B cell (primary cell): ENCODE measurements around the gene EPHB1. TPM values are rescaled to one million over a fixed set of nuclear protein-coding genes. Genes with fewer than 3 reads are reported as not detected.

ENCODE experiments used
- ATAC-seq: fragments of 200-7000 bp; cut with Tn5 transposase; one replicate; pipeline ENCODE4 v1.10.0; 2021; ENCODE audit warnings: low read depth, mild to moderate bottlenecking, moderate number of reproducible peaks, moderate library complexity
- CTCF ChIA-PET: fragments of 350-600 bp; sonication (Branson Sonifier 250); formaldehyde crosslinking; loops from one replicate; lab custom pipeline; 2021; ENCODE audit warnings: antibody characterized with exemption, inconsistent platforms; lab: Charles Lee
- POLR2A ChIA-PET: fragments of 350-600 bp; sonication (Branson Sonifier 250); formaldehyde crosslinking; loops from one replicate; lab custom pipeline; 2021; ENCODE audit warnings: antibody characterized with exemption; lab: Charles Lee
- DNase-seq: peaks from one replicate; pipeline ENCODE4 v3.0.0; 2013
- H2AFZ ChIP-seq: 2 replicates; pipeline ENCODE4 v1.6.1; 2012; ENCODE audit warnings: mild to moderate bottlenecking, low read depth, low read length; ENCODE audit not compliant: insufficient read depth, poor library complexity, severe bottlenecking
- H3K27ac ChIP-seq, 2 donors: 1 replicate in 1 of 2; 2 replicates in 1 of 2; pipeline ENCODE4 v1.5.1; 2012 to 2013; ENCODE audit warnings: low read length in 2 of 2, mild to moderate bottlenecking in 2 of 2, moderate library complexity in 1 of 2
- H3K27me3 ChIP-seq, 4 experiments: fragments of 200-600 bp in 1 of 4; sonication (generic) in 1 of 4; replicated peaks in 1 of 4; 1 replicate in 2 of 4; 2 replicates in 2 of 4; pipeline versions ENCODE4 v1.6.1 to v1.7.0; 2013 to 2016; ENCODE audit warnings: low read length in 3 of 4, mild to moderate bottlenecking in 2 of 4, mixed read lengths in 1 of 4, moderate library complexity in 1 of 4; ENCODE audit not compliant: insufficient read depth in 4 of 4, control insufficient read depth in 3 of 4; ENCODE audit errors: control extremely low read depth in 1 of 4
- H3K36me3 ChIP-seq, 2 experiments: replicated peaks in 1 of 2; 1 replicate in 1 of 2; 2 replicates in 1 of 2; pipeline versions ENCODE4 v1.6.1 to v1.7.1; 2013; ENCODE audit warnings: low read length in 1 of 2; ENCODE audit not compliant: insufficient read depth in 2 of 2, control insufficient read depth in 1 of 2; ENCODE audit errors: control extremely low read depth in 1 of 2, extremely low read depth in 1 of 2
- H3K4me1 ChIP-seq, 2 donors: fragments of 200-600 bp in 1 of 2; sonication (generic) in 1 of 2; 1 replicate in 1 of 2; 2 replicates in 1 of 2; pipeline versions ENCODE4 v1.5.1 to v1.6.1; 2013 to 2017; ENCODE audit warnings: low read length in 2 of 2; ENCODE audit not compliant: control insufficient read depth in 2 of 2, insufficient read depth in 2 of 2
- H3K4me2 ChIP-seq: replicated peaks from 2 replicates; pipeline ENCODE3; 2012; ENCODE audit warnings: mild to moderate bottlenecking, low read depth, low read length; ENCODE audit not compliant: poor library complexity, severe bottlenecking
- H3K4me3 ChIP-seq, 5 experiments: fragments of 200-600 bp in 1 of 5; sonication (generic) in 1 of 5; 1 replicate in 3 of 5; 2 replicates in 2 of 5; pipeline versions ENCODE4 v1.5.1 to v1.7.0; 2011 to 2016; ENCODE audit warnings: low read length in 4 of 5, mild to moderate bottlenecking in 4 of 5, low read depth in 2 of 5, control low read depth in 1 of 5, moderate library complexity in 1 of 5; ENCODE audit not compliant: insufficient read depth in 1 of 5; ENCODE audit errors: control extremely low read depth in 1 of 5, extremely low read depth in 1 of 5
- H3K79me2 ChIP-seq: fragments of 200-600 bp; sonication (generic); one replicate; pipeline ENCODE4 v1.6.0; 2016; ENCODE audit warnings: low read length; ENCODE audit not compliant: control insufficient read depth, insufficient read depth
- H3K9ac ChIP-seq: fragments of 200-600 bp; sonication (generic); 2 replicates; pipeline ENCODE4 v1.6.1; 2017; ENCODE audit warnings: mild to moderate bottlenecking, low read length, moderate library complexity
- H3K9me3 ChIP-seq, 3 donors: one replicate each; pipeline versions ENCODE4 v1.6.1 to v1.7.1; 2013; ENCODE audit warnings: low read length in 2 of 3; ENCODE audit not compliant: control insufficient read depth in 2 of 3, insufficient read depth in 1 of 3; ENCODE audit errors: control extremely low read depth in 1 of 3
- H4K20me1 ChIP-seq: 2 replicates; pipeline ENCODE4 v1.6.0; 2012; ENCODE audit warnings: mild to moderate bottlenecking, low read length; ENCODE audit not compliant: insufficient read depth, control insufficient read depth, poor library complexity, severe bottlenecking
- H3K27ac Mint-ChIP-seq: one replicate; pipeline ENCODE4 v1.8.0; 2021; ENCODE audit warnings: mixed read lengths
- H3K27me3 Mint-ChIP-seq: one replicate; pipeline ENCODE4 v1.8.0; 2021; ENCODE audit warnings: mixed read lengths
- H3K4me1 Mint-ChIP-seq: one replicate; pipeline ENCODE4 v1.8.0; 2021; ENCODE audit warnings: mixed read lengths
- H3K4me3 Mint-ChIP-seq: one replicate; pipeline ENCODE4 v1.8.0; 2021; ENCODE audit warnings: mixed read lengths
- H3K9me3 Mint-ChIP-seq: one replicate; pipeline ENCODE4 v1.8.0; 2022; ENCODE audit warnings: mixed read lengths; ENCODE audit not compliant: insufficient read depth
- EZH2 ChIP-seq: IDR thresholded peaks from 2 replicates; pipeline ENCODE4 v1.6.1; 2012; ENCODE audit warnings: borderline replicate concordance, low read depth, mild to moderate bottlenecking, moderate library complexity, low read length; ENCODE audit not compliant: insufficient read depth, poor library complexity, severe bottlenecking
- WGBS: methylation state at CpG from one replicate; pipeline ENCODE4 v1.1.5; 2013; ENCODE audit warnings: missing lambda C conversion rate; ENCODE audit not compliant: insufficient coverage; 5-methylcytosine and 5-hydroxymethylcytosine counted together
- intact Hi-C: fragments of 100-400 bp; cut with micrococcal nuclease; formaldehyde crosslinking; loops from one replicate; pipeline ENCODE4 v1.10.0; 2022
- polyA plus RNA-seq: library from polyadenylated mRNA; depleted of rRNA; stranded (reverse); fragments of >200 nt; gene quantifications from 2 replicates; pipeline ENCODE4 v1.2.3, GENCODE V29; 2012
- total RNA-seq, 2 donors: library from RNA; stranded (reverse); fragments of 120-200 nt in 1 of 2; gene quantifications; 1 replicate in 1 of 2; 2 replicates in 1 of 2; pipeline versions ENCODE4 v1.2.3 to v1.2.4, GENCODE V29; 2013 to 2022
- TF ChIP-seq, protein P1 (sequence below): fragments of 200-600 bp; IDR thresholded peaks from one replicate; pipeline ENCODE4 v1.8.0; 2022; ENCODE audit warnings: antibody characterized with exemption, mild to moderate bottlenecking

EPHB1 gene
- total and polyA plus RNA-seq, 2 donors (not counting 1 experiment from before 2014, with no cell fraction given): 0.01 TPM; not detected in 1

DNA sequence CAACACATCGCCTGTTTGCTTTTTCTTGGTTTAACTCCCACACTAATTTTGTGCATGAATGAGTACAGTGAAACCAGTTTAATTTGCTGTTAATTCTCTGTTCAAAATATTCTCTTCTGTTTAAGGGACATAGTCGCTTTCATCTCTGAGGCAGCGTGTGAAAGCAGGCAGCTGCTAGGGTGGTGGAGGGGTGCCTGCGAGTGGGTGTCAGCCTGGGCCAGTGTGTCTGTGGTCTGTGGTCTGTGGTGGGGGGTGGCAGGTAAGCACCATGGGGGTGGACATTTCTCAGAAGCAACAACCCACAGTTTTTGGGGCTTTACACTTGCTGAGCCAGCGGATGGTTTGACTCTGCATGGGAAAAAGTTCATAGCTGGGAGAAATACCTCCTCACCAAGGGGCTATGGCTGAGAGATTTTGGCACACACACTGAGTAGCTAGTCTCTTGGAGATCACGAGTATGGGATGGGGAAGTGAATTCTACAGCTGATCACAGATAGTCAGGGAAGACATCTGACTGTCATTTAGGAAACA lies 109.2 kb downstream of the EPHB1 start:
- no peak overlapping the region for H2AFZ ChIP-seq
- ChIA-PET CTCF (interaction anchor here (0.9 kb wide), 1 partner anchor 600 kb away, joined by 3 read pairs; no protein-coding TSS in a partner anchor), POLR2A (no interaction called here)
- intact Hi-C loops: no loop called here
- H3K9me3 ChIP-seq: no peaks in the 10 kb centered on the region
- H3K4me3 ChIP-seq: no peak overlapping the region
- Mint-ChIP-seq H3K4me3 (no peak overlapping the region), H3K27me3 (no peaks in the 10 kb centered on the region), H3K4me1 (peaks cover 6% of the 10 kb centered on the region), H3K27ac (no peak overlapping the region), H3K9me3 (no peaks in the 10 kb centered on the region)
- H3K36me3 ChIP-seq: no peaks in the 10 kb centered on the region
- H3K79me2 ChIP-seq: no peaks in the 10 kb centered on the region
- H3K9ac ChIP-seq: no peak overlapping the region
- ATAC-seq: no peak
- H4K20me1 ChIP-seq: no peaks in the 10 kb centered on the region
- no peaks in the 10 kb centered on the region for H3K27me3 ChIP-seq
- H3K4me2 ChIP-seq: no peak overlapping the region
- TF ChIP-seq, protein P1, sequence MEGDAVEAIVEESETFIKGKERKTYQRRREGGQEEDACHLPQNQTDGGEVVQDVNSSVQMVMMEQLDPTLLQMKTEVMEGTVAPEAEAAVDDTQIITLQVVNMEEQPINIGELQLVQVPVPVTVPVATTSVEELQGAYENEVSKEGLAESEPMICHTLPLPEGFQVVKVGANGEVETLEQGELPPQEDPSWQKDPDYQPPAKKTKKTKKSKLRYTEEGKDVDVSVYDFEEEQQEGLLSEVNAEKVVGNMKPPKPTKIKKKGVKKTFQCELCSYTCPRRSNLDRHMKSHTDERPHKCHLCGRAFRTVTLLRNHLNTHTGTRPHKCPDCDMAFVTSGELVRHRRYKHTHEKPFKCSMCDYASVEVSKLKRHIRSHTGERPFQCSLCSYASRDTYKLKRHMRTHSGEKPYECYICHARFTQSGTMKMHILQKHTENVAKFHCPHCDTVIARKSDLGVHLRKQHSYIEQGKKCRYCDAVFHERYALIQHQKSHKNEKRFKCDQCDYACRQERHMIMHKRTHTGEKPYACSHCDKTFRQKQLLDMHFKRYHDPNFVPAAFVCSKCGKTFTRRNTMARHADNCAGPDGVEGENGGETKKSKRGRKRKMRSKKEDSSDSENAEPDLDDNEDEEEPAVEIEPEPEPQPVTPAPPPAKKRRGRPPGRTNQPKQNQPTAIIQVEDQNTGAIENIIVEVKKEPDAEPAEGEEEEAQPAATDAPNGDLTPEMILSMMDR: no peak
- TF ChIP-seq EZH2: no peak
- no peaks in the 10 kb centered on the region for H3K4me1 ChIP-seq
- no peak for DNase-seq
- H3K27ac ChIP-seq: no peak overlapping the region
- WGBS: 18% methylated on average over 3 of the region's 6 CpGs

DNA sequence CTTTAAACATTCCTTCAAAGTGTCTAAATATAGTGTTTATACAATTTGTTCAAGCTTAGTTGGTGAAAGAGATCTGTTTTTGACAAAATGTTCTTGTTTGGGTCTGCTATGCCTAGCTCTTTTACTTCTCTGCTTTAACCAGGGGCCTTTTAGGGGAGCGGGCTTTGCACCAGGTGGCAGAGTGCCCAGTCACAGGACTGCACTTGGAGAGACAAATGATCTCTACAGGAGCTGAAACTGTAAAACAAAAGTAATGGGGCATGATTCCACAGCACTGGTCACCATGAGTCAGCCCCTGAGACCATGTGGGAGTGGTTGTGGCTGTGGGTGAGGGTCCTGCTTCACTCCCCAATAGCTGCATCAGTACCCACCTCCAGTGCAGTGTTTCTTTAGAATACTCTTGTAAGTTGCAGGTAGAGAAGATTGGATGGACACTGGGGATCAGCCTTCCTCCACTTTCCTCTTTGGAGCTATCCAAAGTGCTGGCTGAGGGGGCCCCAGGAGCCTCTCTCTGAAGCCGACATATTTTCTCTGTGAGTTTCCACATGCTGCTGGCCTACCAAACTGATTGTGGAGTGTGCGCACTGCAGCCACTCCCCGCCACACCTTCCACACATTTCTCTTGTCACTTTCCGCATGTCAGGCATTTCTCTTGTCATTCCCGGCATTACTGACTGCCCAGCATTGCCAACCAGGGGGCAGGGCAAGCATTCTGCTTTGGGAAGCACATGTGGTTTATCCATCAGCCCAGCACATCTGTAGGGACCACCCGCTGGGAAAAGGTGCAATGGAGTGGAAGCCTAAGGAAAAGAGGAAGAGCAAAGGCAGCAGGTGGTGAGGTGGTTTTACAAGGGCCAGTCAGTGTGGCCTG lies 110.0 kb downstream of the EPHB1 start:
- Histone ChIP-seq H3K9ac (no peak overlapping the region), H3K36me3 (no peaks in the 10 kb centered on the region), H3K4me3 (no peak overlapping the region), H3K79me2 (no peaks in the 10 kb centered on the region), H4K20me1 (no peaks in the 10 kb centered on the region), H3K27me3 (no peaks in the 10 kb centered on the region), H3K9me3 (no peaks in the 10 kb centered on the region), H3K4me1 (no peaks in the 10 kb centered on the region), H3K4me2 (no peak overlapping the region), H3K27ac (no peak overlapping the region), H2AFZ (no peak overlapping the region)
- Mint-ChIP-seq H3K4me3 (no peak overlapping the region), H3K27me3 (no peaks in the 10 kb centered on the region), H3K4me1 (peaks cover 6% of the 10 kb centered on the region), H3K27ac (no peak overlapping the region), H3K9me3 (no peaks in the 10 kb centered on the region)
- 96% methylated on average over 7 of the region's 7 CpGs for WGBS
- ChIA-PET CTCF (interaction anchor here (0.9 kb wide), 1 partner anchor 599 kb away, joined by 3 read pairs; no protein-coding TSS in a partner anchor), POLR2A (no interaction called here)
- intact Hi-C loops: no loop called here
- ATAC-seq: no peak
- no peak for DNase-seq
- TF ChIP-seq EZH2: no peak
- TF ChIP-seq, protein P1: no peak
